ENCODE results near the gene KCNJ10. TPM values are rescaled to one million over a fixed set of nuclear protein-coding genes. Genes with fewer than 3 reads are reported as not detected.
A peak's percentile ranks its signal among the peaks of the same experiment; 100 is the strongest.

KCNJ10 gene
- total and polyA plus RNA-seq, 8 donors = 0.19 to 1.1 (median 0.78) TPM; not detected in 5

DNA sequence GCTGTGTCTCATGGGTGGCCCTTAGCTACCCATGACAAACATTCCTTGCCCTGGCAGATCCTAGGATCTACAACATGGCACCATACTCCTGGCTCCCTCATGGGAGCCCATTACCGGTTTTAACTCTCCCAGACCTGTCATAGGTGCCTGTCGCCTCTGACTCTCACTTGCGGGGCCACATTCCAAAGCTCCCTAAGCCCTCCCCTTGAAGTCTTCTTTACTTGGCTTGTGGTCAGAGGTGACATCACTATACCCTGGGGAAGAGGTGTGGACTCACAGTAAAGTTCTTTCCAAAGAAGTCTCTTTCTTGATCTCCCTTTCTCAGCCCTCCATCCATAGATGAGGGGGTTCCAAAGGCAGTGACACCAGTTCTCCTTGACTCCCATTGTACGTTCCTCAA, 110.5 kb downstream of the KCNJ10 start:
- peak in 1 of 2 donors; percentile 52 for DNase-seq
- TF ChIP-seq POLR2A (IDR thresholded peaks at IDR 0.05) (no peak), POLR2AphosphoS5 (IDR thresholded peaks at IDR 0.05) (no peak), EP300 (IDR thresholded peaks at IDR 0.05) (no peak)
- TF ChIP-seq, protein P1, sequence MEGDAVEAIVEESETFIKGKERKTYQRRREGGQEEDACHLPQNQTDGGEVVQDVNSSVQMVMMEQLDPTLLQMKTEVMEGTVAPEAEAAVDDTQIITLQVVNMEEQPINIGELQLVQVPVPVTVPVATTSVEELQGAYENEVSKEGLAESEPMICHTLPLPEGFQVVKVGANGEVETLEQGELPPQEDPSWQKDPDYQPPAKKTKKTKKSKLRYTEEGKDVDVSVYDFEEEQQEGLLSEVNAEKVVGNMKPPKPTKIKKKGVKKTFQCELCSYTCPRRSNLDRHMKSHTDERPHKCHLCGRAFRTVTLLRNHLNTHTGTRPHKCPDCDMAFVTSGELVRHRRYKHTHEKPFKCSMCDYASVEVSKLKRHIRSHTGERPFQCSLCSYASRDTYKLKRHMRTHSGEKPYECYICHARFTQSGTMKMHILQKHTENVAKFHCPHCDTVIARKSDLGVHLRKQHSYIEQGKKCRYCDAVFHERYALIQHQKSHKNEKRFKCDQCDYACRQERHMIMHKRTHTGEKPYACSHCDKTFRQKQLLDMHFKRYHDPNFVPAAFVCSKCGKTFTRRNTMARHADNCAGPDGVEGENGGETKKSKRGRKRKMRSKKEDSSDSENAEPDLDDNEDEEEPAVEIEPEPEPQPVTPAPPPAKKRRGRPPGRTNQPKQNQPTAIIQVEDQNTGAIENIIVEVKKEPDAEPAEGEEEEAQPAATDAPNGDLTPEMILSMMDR (IDR thresholded peaks at IDR 0.05) = no peak
- H3K36me3 ChIP-seq = no peaks in the 10 kb centered on the region
- H3K27ac ChIP-seq = peak overlapping the region in 1 of 5 donors; percentile 42
- H3K4me1 ChIP-seq = peaks cover 0 to 9% (median 8%) of the 10 kb centered on the region in 4 donors
- 56 to 73% (median 69%) methylated on average over 4 of the region's 4 CpGs for whole genome bisulfite sequencing, 5 donors
- no peaks in the 10 kb centered on the region for H3K9me3 ChIP-seq
- no peak overlapping the region for H3K4me3 ChIP-seq
- intact Hi-C loops (cut with DNase I; ENCODE audit: low total_unique reads) = no loop called here
- H3K27me3 ChIP-seq = no peaks in the 10 kb centered on the region

DNA sequence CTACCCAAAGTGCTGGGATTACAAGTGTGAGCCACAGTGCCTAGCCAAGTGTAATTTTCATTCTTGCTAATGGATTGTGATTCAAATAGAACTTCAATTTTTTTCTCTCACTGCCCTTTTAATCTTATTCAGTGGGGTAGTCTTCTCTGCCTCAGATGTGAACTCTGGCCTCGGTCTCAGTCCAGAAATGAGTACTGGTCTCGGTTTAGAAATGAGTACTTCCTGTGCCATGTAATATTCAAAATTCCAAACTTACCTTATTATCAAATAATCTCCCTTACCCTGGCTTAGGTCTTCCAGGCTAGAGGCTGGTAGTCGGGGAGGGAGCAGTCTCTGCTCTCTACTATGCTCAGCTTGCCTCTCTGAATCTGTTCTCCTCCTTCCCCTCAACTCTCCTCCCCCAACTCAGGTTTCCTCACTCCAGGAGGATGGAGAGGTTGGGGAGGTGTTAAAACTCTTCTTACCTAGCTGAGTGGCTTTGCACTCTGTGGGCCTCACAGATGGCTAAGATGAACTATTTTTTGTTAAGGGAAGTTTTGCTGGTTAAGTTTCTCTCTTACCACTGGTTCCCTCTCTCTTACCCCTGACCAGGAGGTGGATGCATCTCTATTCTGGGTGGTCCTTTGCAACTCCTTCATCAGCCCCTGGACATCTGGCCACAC, 111.1 kb downstream of the KCNJ10 start:
- peaks cover 0 to 15% (median 10%) of the 10 kb centered on the region in 4 donors for H3K4me1 ChIP-seq
- WGBS, 5 donors = 41 to 67% (median 54%) methylated on average over 3 of the region's 3 CpGs
- no peaks in the 10 kb centered on the region for H3K9me3 ChIP-seq
- no peaks in the 10 kb centered on the region for H3K36me3 ChIP-seq
- no peaks in the 10 kb centered on the region for H3K27me3 ChIP-seq
- intact Hi-C loops (cut with DNase I; ENCODE audit: low total_unique reads) = no loop called here
- peak overlapping the region in 3 of 5 donors; percentile 19 to 42 (median 22) for H3K27ac ChIP-seq
- TF ChIP-seq, protein P1 (IDR thresholded peaks at IDR 0.05) = no peak
- TF ChIP-seq EP300 (IDR thresholded peaks at IDR 0.05) (no peak), POLR2AphosphoS5 (IDR thresholded peaks at IDR 0.05) (no peak), POLR2A (IDR thresholded peaks at IDR 0.05) (no peak)
- DNase-seq = no peak
- no peak overlapping the region for H3K4me3 ChIP-seq

GRCh38 chr1:159957824-159958268, 112.1 kb downstream of the KCNJ10 start:
- 21 to 45% (median 24%) methylated on average over 9 of the region's 9 CpGs for WGBS, 5 donors
- Histone ChIP-seq H3K4me3 (no peak overlapping the region), H3K36me3 (no peaks in the 10 kb centered on the region), H3K4me1 (peaks cover 0 to 20% (median 12%) of the 10 kb centered on the region in 4 donors), H3K27ac (peak overlapping the region in 4 of 5 donors; percentile 49 to 68 (median 55)), H3K27me3 (no peaks in the 10 kb centered on the region), H3K9me3 (no peaks in the 10 kb centered on the region)
- intact Hi-C loops (cut with DNase I; ENCODE audit: low total_unique reads) = no loop called here
- DNase-seq = peak in 1 of 2 donors; percentile 70
- no peak for TF ChIP-seq POLR2A (IDR thresholded peaks at IDR 0.05)
- TF ChIP-seq, protein P1 (IDR thresholded peaks at IDR 0.05) = no peak
- no peak for TF ChIP-seq EP300 (IDR thresholded peaks at IDR 0.05)
- no peak for TF ChIP-seq POLR2AphosphoS5 (IDR thresholded peaks at IDR 0.05)

GRCh38 chr1:159955456-159955855, 114.5 kb downstream of the KCNJ10 start:
- no peak overlapping the region for H3K27ac ChIP-seq
- intact Hi-C loops (cut with DNase I; ENCODE audit: low total_unique reads) = no loop called here
- peaks cover 0 to 8% (median 0%) of the 10 kb centered on the region in 3 donors for H3K27me3 ChIP-seq
- TF ChIP-seq EP300 (IDR thresholded peaks at IDR 0.05) (no peak), POLR2A (IDR thresholded peaks at IDR 0.05) (no peak), POLR2AphosphoS5 (IDR thresholded peaks at IDR 0.05) (no peak)
- TF ChIP-seq, protein P1 (IDR thresholded peaks at IDR 0.05) = no peak
- peaks cover 0 to 20% (median 12%) of the 10 kb centered on the region in 4 donors for H3K4me1 ChIP-seq
- no peaks in the 10 kb centered on the region for H3K9me3 ChIP-seq
- DNase-seq = no peak
- 83 to 99% (median 89%) methylated on average over 3 of the region's 3 CpGs for WGBS, 5 donors
- no peaks in the 10 kb centered on the region for H3K36me3 ChIP-seq
- no peak overlapping the region for H3K4me3 ChIP-seq
